SU-DHL-6 (cell line): ENCODE measurements around the gene PA2G4.

Experiments used
- EZH2phosphoT487 ChIP-seq: fragments of 200-600 bp; sonication (generic), shearing (Covaris generic); conservative IDR thresholded peaks from 2 replicates; pipeline ENCODE4 v1.6.1; 2018; ENCODE audit warnings: mild to moderate bottlenecking, antibody characterized with exemption, low read length, moderate library complexity, mixed read lengths
- TF ChIP-seq, protein P1 (sequence below): fragments of 200-600 bp; sonication (generic); IDR thresholded peaks from one replicate; pipeline ENCODE4 v1.5.1; 2017; ENCODE audit warnings: antibody characterized with exemption, mild to moderate bottlenecking, low read length, moderate library complexity; ENCODE audit not compliant: insufficient read depth, poor library complexity, severe bottlenecking

DNA sequence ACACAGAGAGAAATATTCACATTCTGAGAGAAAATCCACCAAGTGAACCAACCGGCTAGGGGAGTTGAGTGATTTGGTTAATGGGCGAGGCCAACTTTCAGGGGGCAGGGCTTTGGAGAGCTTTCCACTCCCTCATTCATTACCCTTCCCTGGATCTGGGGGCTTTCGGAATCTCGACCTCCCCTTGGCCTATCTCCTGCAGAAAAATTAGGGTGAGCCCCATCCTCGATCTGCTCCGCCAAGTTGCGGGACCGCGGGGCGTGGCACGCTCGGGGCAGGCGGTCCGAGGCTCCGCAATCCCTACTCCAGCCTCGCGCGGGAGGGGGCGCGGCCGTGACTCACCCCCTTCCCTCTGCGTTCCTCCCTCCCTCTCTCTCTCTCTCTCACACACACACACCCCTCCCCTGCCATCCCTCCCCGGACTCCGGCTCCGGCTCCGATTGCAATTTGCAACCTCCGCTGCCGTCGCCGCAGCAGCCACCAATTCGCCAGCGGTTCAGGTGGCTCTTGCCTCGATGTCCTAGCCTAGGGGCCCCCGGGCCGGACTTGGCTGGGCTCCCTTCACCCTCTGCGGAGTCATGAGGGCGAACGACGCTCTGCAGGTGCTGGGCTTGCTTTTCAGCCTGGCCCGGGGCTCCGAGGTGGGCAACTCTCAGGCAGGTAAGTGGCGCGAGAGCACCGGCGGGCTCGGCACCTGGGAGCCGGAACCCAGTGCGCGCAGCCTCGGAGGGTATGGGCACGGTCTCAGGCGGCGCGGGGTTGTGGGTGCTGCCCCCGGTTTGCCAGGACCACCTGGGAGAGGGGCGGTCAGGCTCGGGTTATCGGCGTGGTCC is 24.4 kb upstream of the PA2G4 start, which contains the start of gene ERBB3:
- TF ChIP-seq, protein P1, sequence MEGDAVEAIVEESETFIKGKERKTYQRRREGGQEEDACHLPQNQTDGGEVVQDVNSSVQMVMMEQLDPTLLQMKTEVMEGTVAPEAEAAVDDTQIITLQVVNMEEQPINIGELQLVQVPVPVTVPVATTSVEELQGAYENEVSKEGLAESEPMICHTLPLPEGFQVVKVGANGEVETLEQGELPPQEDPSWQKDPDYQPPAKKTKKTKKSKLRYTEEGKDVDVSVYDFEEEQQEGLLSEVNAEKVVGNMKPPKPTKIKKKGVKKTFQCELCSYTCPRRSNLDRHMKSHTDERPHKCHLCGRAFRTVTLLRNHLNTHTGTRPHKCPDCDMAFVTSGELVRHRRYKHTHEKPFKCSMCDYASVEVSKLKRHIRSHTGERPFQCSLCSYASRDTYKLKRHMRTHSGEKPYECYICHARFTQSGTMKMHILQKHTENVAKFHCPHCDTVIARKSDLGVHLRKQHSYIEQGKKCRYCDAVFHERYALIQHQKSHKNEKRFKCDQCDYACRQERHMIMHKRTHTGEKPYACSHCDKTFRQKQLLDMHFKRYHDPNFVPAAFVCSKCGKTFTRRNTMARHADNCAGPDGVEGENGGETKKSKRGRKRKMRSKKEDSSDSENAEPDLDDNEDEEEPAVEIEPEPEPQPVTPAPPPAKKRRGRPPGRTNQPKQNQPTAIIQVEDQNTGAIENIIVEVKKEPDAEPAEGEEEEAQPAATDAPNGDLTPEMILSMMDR: no peak
- TF ChIP-seq EZH2phosphoT487: no peak
